Heart right ventricle (tissue), 16 donors: Measurements from ENCODE around the gene VIPR2. TPM values are rescaled to one million over a fixed set of nuclear protein-coding genes. Genes with fewer than 3 reads are reported as not detected.

Experiments
- ATAC-seq, 8 donors: fragments of 200-7000 bp; cut with Tn5 transposase; one replicate each; pipeline ENCODE4 v1.9.1; 2020; ENCODE audit warnings: mild to moderate bottlenecking in 8 of 8, moderate library complexity in 8 of 8, moderate number of reproducible peaks in 1 of 8
- DNase-seq, 2 donors: peaks; one replicate each; pipeline ENCODE4 v3.0.0-alpha.2; 2020
- H3K27ac ChIP-seq, 10 donors: fragments of 200-600 bp; sonication (generic) in 2 of 10; one replicate each; pipeline versions ENCODE4 v1.5.0 to v1.8.0; 2020 to 2022; ENCODE audit warnings: mild to moderate bottlenecking in 3 of 10
- H3K27me3 ChIP-seq, 7 donors: fragments of 200-600 bp; one replicate each; pipeline ENCODE4 v1.8.0; 2021 to 2022; ENCODE audit warnings: mild to moderate bottlenecking in 2 of 7
- H3K36me3 ChIP-seq, 9 donors: fragments of 200-600 bp; sonication (generic) in 1 of 9; one replicate each; pipeline versions ENCODE4 v1.5.0 to v1.8.0; 2020 to 2022; ENCODE audit warnings: mild to moderate bottlenecking in 2 of 9
- H3K4me1 ChIP-seq, 9 donors: fragments of 200-600 bp; sonication (generic) in 1 of 9; one replicate each; pipeline versions ENCODE4 v1.5.0 to v1.8.0; 2020 to 2022; ENCODE audit warnings: mild to moderate bottlenecking in 4 of 9
- H3K4me3 ChIP-seq, 10 donors: fragments of 200-600 bp; sonication (generic) in 2 of 10; one replicate each; pipeline versions ENCODE4 v1.5.0 to v1.8.0; 2020 to 2022; ENCODE audit warnings: mild to moderate bottlenecking in 7 of 10, moderate library complexity in 2 of 10
- H3K9me3 ChIP-seq, 11 donors: fragments of 200-600 bp in 10 of 11; sonication (generic) in 2 of 11; one replicate each; pipeline versions ENCODE4 v1.5.0 to v1.8.0; 2013 to 2022; ENCODE audit warnings: mild to moderate bottlenecking in 2 of 11, control low read depth in 1 of 11, moderate library complexity in 1 of 11
- WGBS, 2 donors: extraction: QIAGEN DNeasy Blood & Tissue Kit; methylation state at CpG; one replicate each; pipeline ENCODE4 v1.1.7; 2013; ENCODE audit warnings: inconsistent platforms in 1 of 2; 5-methylcytosine and 5-hydroxymethylcytosine counted together
- intact Hi-C, 10 donors: fragments of 100-400 bp; cut with DNase I; formaldehyde crosslinking; loops; one replicate each; pipeline versions ENCODE4 v1.11.1 to v1.14.2; 2022
- polyA plus RNA-seq, 2 donors: library from polyadenylated mRNA; stranded (reverse); fragments of 200-250 nt; gene quantifications; one replicate each; pipeline ENCODE4 v1.2.3, GENCODE V29; 2013
- total RNA-seq, 10 donors: library from RNA; stranded (reverse); fragmentation: NEBNext Ultra II Directional in 3 of 10; extraction: Animal tissue kit (Norgen Biotek cat#: 25700) in 3 of 10; gene quantifications; one replicate each; pipeline versions ENCODE4 v1.2.1 to v1.2.4, GENCODE V29; 2021 to 2023
- TF ChIP-seq, protein P1 (sequence below), 9 donors: fragments of 200-600 bp; sonication (generic) in 2 of 9; IDR thresholded peaks; one replicate each; pipeline versions ENCODE4 v1.5.0 to v1.8.0; 2021 to 2022; ENCODE audit warnings: antibody characterized with exemption in 9 of 9, mild to moderate bottlenecking in 5 of 9, moderate library complexity in 1 of 9
- donor health status: Arrhythmogenic right ventricular cardiomyopathy.
- donor health status: ischemic (EF 13 %, LVEDD 7.1; RV severe dilation, severe dysfunction).
- donor health status: healthy with polysubstance abuse.
- donor health status: DM: no; HTN: yes; CAD: no.
- donor health status: DM: no; HTN: no; CAD: no.
- donor health status: ischemic (EF 25% LVEDD 6.9; RV normal size, moderate dysfunction).
- donor health status: ischemic (EF 25% LVEDD 5.7; RV mildly dilated, moderate dysfunction).
- donor health status: healthy.
- donor health status: DM: yes; HTN: yes; CAD: no.
- donor health status: Ischemic cardiomyopathy.
- donor health status: ischemic (EF 35%, LVEDD 5.7; RV mildly dilated, moderate dysfunction).
- donor health status: nonischemic (EF 11% LVEDD 7.7; RV severe dilation, severe dysfunction).
- donor health status: DM: yes; HTN: yes; CAD: no.
- donor health status: PGD.
- donor health status: ischemic (EF 29% LVEDD 5.4; RV normal size, mild dysfunction).
- donor health status: nonischemic (EF 23%, LVEDD 6.1; RV moderate dilation, normal function).

VIPR2 gene
- total and polyA plus RNA-seq, 12 donors: 3.0 to 30.6 (median 19.1) TPM

DNA sequence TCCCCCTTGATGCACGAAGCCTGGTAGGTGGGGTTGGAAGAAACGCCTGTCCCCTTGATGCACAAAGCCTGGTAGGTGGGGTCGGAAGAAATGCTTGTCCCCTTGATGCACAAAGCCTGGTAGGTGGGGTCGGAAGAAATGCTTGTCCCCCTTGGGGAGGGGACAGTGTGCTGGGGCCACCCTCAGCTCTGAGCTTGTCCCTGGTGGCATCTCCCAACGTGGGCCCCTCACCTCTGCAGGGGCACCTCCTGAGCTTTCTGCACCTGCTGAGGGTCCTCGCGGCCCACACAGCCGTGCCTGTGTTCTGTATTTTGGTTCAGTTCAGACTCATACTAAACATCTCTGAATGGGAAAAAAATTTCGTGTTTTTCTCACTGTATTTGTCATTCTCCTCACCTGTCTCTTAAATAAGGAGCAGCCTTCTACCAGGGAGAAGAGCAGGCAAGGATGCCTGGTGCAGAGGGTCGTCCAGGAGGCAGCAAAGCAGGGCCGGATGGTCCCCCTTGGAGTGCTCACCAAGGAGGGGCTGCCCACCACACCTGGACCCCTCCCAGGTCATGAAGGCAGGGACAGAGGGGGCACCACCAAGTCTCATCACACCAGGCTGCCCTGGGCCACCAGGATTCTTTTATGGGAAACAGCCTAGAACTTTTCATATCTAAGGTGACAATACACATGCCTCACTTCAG lies 24.7 kb downstream of the VIPR2 start:
- H3K4me1 ChIP-seq: peaks cover 0 to 16% (median 7%) of the 10 kb centered on the region in 9 donors
- peaks cover 0 to 5% (median 0%) of the 10 kb centered on the region in 11 donors for H3K9me3 ChIP-seq
- H3K27ac ChIP-seq: no peak overlapping the region
- H3K27me3 ChIP-seq: peaks cover 0 to 2% (median 0%) of the 10 kb centered on the region in 7 donors
- 87 to 90% methylated on average over 11 of the region's 11 CpGs for WGBS, 2 donors
- no peak for ATAC-seq
- H3K4me3 ChIP-seq: no peak overlapping the region
- intact Hi-C loops: no loop called here
- DNase-seq: no peak
- TF ChIP-seq, protein P1, sequence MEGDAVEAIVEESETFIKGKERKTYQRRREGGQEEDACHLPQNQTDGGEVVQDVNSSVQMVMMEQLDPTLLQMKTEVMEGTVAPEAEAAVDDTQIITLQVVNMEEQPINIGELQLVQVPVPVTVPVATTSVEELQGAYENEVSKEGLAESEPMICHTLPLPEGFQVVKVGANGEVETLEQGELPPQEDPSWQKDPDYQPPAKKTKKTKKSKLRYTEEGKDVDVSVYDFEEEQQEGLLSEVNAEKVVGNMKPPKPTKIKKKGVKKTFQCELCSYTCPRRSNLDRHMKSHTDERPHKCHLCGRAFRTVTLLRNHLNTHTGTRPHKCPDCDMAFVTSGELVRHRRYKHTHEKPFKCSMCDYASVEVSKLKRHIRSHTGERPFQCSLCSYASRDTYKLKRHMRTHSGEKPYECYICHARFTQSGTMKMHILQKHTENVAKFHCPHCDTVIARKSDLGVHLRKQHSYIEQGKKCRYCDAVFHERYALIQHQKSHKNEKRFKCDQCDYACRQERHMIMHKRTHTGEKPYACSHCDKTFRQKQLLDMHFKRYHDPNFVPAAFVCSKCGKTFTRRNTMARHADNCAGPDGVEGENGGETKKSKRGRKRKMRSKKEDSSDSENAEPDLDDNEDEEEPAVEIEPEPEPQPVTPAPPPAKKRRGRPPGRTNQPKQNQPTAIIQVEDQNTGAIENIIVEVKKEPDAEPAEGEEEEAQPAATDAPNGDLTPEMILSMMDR (IDR thresholded peaks at IDR 0.05): no peak
- H3K36me3 ChIP-seq: no peaks in the 10 kb centered on the region

DNA sequence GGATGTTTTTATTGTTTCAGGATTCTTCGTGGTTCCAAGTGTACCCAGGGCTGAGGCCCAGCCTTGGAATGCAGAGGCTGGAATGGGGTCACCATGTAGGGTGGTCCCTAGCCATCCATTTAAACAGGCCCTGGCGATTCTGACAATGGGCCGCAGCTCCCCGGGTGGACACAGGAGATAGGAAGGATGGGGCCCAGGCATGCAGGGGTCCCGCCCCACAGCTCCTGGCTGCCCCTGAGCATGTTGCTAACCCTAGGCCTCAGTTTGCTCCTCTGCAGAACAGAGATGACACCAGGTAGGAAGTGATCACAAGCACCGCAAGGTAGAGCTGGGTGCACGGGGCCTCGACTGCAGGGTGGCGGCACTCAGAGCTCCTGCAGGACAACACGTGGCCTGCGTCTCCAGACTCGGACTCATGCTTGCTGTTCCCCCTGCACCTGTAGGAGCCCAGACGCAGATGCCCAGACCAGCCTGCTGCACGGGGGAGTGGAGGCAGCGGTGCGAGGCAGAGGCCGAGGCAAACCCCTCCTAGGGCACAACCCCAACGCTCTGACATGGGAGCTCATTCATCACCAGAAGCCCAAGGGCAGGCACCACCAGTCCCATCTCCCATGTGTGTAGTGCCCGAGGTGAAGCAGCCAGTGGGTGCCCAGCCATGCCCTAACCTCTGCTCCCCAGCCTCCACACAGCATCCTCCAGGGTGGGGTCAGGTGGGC lies 25.5 kb downstream of the VIPR2 start:
- DNase-seq: no peak
- Histone ChIP-seq H3K36me3 (no peaks in the 10 kb centered on the region), H3K4me3 (no peak overlapping the region), H3K9me3 (peaks cover 0 to 5% (median 0%) of the 10 kb centered on the region in 11 donors), H3K27me3 (peaks cover 0 to 3% (median 0%) of the 10 kb centered on the region in 7 donors), H3K27ac (no peak overlapping the region), H3K4me1 (peaks cover 0 to 21% (median 10%) of the 10 kb centered on the region in 9 donors)
- TF ChIP-seq, protein P1 (IDR thresholded peaks at IDR 0.05): no peak
- intact Hi-C loops: no loop called here
- ATAC-seq: no peak
- 89 to 95% methylated on average over 19 of the region's 19 CpGs for WGBS, 2 donors

DNA sequence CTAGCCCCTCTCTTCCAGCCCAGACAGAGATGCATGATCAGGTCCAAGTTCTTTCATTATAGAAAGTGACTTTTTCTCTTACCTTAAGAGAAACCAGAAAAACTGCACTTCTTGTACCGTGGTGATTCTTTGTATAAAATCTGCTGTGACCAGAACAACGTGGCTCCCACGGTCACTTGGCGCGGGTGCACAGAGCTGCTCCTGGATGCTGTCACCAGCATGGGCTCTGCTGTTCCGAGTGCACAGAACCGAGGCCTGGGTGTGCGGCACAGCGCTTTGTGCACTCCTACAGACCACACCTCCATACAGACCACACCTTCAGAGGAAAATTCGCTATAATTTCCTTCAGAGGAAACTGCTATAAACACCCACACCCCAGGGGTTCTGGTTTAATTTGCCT lies 26.0 kb downstream of the VIPR2 start:
- ATAC-seq (no peak), DNase-seq (no peak)
- peaks cover 0 to 3% (median 0%) of the 10 kb centered on the region in 7 donors for H3K27me3 ChIP-seq
- no peak overlapping the region for H3K4me3 ChIP-seq
- no peak overlapping the region for H3K27ac ChIP-seq
- intact Hi-C loops: no loop called here
- TF ChIP-seq, protein P1 (IDR thresholded peaks at IDR 0.05): no peak
- peaks cover 0 to 5% (median 0%) of the 10 kb centered on the region in 11 donors for H3K9me3 ChIP-seq
- H3K36me3 ChIP-seq: no peaks in the 10 kb centered on the region
- WGBS, 2 donors: 89 to 90% methylated on average over 10 of the region's 10 CpGs
- H3K4me1 ChIP-seq: peaks cover 0 to 21% (median 10%) of the 10 kb centered on the region in 9 donors

DNA sequence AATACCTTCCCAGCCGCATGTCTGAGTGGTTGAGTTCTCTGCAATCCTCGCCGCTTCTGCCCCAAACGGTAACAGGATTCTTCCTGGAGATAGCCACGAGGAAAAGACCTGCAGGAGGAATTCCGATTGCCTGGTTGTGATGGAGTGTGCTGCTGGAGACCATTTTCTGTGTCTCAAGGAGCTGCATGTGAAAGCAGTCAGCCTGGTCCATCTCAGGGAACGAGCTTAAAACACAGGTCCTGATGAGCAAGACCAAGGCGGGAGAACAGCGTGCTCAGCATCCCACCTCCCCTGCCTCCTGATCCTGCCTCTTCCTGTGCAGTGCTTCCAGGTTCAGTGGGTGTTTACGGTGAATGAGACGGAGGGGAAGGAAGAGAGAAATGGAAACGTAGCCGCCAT lies 26.5 kb downstream of the VIPR2 start:
- 65 to 68% methylated on average over 13 of the region's 13 CpGs for WGBS, 2 donors
- Histone ChIP-seq H3K9me3 (peaks cover 0 to 2% (median 0%) of the 10 kb centered on the region in 11 donors), H3K36me3 (no peaks in the 10 kb centered on the region), H3K4me3 (no peak overlapping the region), H3K27me3 (peaks cover 0 to 4% (median 0%) of the 10 kb centered on the region in 7 donors), H3K27ac (no peak overlapping the region), H3K4me1 (peaks cover 0 to 21% (median 10%) of the 10 kb centered on the region in 9 donors)
- DNase-seq: no peak
- ATAC-seq: no peak
- intact Hi-C loops: no loop called here
- TF ChIP-seq, protein P1 (IDR thresholded peaks at IDR 0.05): no peak
